GM19455 (cell line): ENCODE measurements around the gene GPC1.

Experiments used
- ATAC-seq: cut with Tn5 transposase; IDR thresholded peaks from one replicate; pipeline ENCODE4 v1.9.1; 2021; ENCODE audit not compliant: unreplicated experiment

The GPC1 gene

GRCh38 chr2:240429341-240429871, 6.1 kb upstream of the GPC1 start:
- ATAC-seq: no peak

GRCh38 chr2:240429872-240430491, 5.5 kb upstream of the GPC1 start:
- ATAC-seq: no peak

GRCh38 chr2:240430595-240430994, 4.9 kb upstream of the GPC1 start:
- no peak for ATAC-seq

DNA sequence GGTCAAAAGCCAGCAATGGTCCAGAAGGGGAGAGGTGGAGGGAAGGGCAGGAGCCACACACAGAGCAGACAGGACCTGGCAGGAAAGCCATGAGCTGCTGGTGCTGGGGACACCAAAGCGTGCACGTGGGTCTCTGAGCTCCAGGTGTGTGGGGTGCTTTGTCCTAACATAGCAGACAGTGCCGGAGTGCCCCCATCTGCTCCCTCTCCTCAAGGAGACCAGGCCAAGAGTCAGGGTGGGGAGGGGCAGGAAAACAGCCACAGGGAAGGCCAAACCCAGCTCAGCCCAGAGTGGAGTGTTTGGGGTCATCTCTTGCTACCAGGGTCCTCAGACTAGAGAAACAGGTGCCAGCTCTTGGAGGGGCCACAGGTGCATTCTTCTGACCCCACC, 4.2 kb upstream of the GPC1 start:
- no peak for ATAC-seq

GRCh38 chr2:240431661-240432424, 3.6 kb upstream of the GPC1 start:
- ATAC-seq: no peak

DNA sequence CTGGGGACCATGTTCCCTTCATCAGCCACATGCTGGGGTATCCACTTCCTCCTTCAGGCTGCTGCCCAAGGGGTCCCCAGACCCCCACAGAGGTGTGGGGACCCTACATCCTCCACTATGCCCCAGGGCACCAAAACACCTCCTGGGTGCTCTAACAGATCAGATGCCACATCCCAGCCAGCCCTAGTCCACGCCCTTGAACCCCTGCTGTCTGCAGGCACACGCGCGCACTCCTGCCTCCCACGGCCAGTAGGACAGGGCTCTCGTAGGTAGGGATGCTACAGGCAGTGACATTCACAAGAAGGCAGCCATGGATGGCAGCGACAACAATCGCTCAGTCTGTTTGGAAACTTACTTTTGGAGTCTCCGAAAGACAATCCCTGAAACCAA, 3.0 kb upstream of the GPC1 start:
- ATAC-seq: no peak

DNA sequence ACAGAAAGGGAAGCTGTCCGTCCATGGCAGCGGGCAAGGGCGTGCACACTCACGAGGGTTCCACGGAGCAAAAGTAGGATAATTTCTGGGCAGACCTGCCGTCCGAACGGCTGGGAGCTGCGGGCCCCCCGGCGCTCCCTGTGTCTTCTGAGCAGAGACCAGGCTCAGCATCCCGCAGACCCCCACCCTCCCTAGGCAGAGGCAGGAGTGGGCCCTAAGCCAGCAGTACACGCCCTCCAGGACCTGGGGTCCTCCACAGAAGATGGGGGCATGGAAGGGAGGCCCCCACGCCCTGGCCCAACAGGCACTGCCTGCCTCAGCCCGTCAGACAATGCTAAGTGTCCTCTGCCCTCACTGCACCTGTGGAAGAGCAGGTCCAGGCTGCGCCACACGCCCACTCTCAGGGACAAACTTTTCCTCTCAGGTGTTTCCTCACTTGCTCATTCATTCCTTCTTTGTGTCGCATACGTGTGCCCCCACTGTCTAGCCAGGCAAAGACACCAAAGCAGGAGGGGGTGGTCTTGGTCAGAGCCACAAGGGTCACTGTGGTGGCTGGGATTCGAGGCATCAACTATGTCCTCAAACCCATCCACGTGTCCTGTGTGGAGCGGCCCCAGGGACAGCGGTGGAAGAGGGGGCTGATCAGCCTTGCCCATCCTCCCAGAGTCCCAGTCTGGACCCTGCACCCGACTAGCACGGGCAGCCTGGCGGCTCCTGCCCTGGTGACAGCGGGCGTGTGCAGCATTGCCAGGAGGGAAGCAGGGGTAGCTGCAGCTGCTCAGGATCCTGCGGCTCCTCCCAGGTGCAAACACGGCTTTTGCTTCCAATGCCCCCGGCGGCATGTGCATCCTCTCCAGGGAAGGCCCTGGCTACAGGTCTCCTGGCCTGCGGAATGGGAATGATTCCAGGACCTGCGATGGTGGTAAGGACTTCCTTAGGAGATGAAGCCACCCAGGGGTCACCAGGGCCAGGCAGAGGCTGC, 2.4 kb upstream of the GPC1 start:
- ATAC-seq: no peak

DNA sequence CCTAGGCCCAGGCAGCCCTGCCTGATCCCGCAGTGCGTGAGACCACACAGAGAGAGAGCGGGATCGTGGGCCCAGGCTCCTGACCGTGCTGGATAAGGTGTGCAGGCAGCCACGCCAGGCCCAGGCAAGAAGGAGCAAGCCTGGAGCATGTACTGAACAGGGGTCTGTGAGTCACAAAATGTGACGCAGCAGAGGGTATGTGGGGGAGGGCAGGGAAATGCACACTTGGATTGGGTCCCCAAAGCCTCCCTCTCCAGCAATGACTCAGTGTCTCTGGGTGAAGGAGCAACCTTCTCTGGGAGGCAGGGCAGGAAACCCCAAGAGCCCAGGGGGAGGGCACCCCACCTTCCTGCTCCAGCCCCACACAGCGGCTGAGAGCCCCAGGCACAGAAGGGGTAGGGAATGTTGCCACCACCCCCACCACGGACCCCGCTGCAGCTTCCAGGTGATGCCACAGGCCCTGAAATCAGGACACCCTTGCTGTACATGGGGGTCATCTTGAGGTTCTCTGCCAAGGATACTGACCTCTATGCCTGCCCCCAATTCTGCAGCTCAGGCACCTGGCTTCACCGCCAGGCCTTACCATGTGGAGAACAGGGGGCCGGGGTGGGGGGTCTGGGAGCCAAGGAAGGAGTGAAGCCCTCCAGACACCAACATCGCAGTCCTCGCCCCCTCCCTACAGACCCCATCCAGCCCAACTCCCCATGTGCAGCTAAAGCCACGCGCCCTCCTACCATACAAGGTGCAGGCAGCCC, 1.3 kb upstream of the GPC1 start:
- ATAC-seq: no peak

- ATAC-seq: peak; percentile 61
These were observed 571 bp upstream of the GPC1 start for GRCh38 chr2:240434728-240435456.

- peak; percentile 13 for ATAC-seq
These were observed 652 bp downstream of the GPC1 start for GRCh38 chr2:240435948-240436682.

- ATAC-seq: no peak
These were observed 1.5 kb downstream of the GPC1 start for GRCh38 chr2:240436683-240437550.

DNA sequence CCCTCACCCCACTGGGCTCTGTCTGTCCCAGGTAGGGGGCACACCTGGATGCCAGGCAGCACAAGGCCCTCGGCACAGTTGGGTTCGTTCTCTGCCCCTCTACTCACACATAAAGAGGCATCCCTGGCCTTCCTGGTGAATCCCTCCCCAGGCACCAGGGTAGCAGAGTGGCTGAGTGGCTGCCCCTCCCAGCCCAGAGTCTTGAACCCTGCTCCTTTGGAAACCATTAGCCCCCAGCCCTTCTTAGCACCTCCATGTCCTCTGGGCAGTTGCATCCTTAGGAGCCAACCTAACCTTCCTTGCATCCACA, 2.0 kb downstream of the GPC1 start:
- no peak for ATAC-seq

- no peak for ATAC-seq
These were observed 2.7 kb downstream of the GPC1 start for GRCh38 chr2:240437861-240438809.

GRCh38 chr2:240438810-240439697, 3.6 kb downstream of the GPC1 start:
- no peak for ATAC-seq

- no peak for ATAC-seq
These were observed 4.3 kb downstream of the GPC1 start for GRCh38 chr2:240439698-240440151.

- ATAC-seq: no peak
These were observed 4.8 kb downstream of the GPC1 start for GRCh38 chr2:240440251-240440650.
